ENCODE data around the gene TP53AIP1. TPM values are rescaled to one million over a fixed set of nuclear protein-coding genes. Genes with fewer than 3 reads are reported as not detected.

TP53AIP1 gene
- total RNA-seq, 2 experiments from 2014 or later: not detected

DNA sequence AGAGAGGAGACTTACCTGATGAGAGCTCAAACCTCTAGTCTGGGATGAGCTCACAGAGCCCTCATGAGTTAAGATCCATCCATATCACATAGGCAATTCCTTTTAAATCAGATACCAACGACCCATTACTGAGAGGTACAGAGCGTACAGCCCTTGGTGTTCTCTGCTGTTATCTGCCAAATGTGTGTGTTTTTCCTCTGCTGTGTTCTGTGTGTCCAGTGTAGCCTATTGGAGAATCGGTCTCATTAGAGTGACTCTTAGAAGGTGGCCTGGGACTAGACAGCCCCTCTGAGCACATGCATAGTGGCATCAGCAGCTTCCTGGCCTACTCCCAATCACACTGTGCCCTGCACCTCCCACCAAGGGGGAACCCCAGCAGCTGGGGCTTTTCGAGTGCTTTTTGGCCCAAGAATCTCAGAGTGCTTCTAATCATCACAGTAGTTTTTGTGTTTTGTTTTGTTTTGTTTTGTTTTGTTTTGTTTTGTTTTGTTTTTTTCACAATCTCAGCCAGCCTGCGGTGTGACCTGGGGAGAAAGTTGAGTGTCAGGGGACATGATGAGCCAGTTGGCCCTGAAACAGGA is 25.4 kb downstream of the TP53AIP1 start:
- ATAC-seq: no peak
- CTCF ChIA-PET: interaction anchor here (0.7 to 3.6 kb wide), 2 partner anchors 32 to 59 kb away, joined by 3 to 22 read pairs; no protein-coding TSS in a partner anchor

DNA sequence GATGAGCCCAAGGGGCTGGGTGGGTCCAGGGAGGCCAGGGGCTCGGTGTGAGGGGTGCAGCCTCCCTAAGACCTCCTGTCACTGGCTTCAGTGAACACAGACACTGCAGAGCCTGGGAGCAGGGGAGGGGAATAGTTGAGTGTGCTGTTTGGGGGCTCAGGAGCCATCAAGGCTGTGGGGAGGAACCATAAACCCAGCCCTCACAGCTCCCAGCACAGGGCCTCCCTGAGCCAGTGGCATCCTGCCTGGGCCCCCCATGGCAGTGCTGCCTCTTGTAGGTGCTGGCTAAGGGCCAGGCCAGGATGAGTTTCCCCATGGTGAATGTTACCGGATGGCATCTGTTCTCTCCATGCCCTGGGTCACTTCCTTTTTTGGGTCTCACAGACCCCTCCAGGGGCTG is 26.0 kb downstream of the TP53AIP1 start:
- H3K27ac Mint-ChIP-seq: no peak overlapping the region
- H3K27me3 Mint-ChIP-seq: peaks cover 7% of the 10 kb centered on the region
- POLR2A ChIA-PET: no interaction called here
- ATAC-seq (no peak), DNase-seq (no peak)
- TF ChIP-seq, protein P1, sequence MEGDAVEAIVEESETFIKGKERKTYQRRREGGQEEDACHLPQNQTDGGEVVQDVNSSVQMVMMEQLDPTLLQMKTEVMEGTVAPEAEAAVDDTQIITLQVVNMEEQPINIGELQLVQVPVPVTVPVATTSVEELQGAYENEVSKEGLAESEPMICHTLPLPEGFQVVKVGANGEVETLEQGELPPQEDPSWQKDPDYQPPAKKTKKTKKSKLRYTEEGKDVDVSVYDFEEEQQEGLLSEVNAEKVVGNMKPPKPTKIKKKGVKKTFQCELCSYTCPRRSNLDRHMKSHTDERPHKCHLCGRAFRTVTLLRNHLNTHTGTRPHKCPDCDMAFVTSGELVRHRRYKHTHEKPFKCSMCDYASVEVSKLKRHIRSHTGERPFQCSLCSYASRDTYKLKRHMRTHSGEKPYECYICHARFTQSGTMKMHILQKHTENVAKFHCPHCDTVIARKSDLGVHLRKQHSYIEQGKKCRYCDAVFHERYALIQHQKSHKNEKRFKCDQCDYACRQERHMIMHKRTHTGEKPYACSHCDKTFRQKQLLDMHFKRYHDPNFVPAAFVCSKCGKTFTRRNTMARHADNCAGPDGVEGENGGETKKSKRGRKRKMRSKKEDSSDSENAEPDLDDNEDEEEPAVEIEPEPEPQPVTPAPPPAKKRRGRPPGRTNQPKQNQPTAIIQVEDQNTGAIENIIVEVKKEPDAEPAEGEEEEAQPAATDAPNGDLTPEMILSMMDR (IDR thresholded peaks at IDR 0.05): no peak
- intact Hi-C loops (cut with micrococcal nuclease): no loop called here
- H3K9me3 Mint-ChIP-seq: no peaks in the 10 kb centered on the region
- no peak overlapping the region for H3K4me3 Mint-ChIP-seq
- CTCF ChIA-PET: interaction anchor here (0.7 to 3.6 kb wide), 3 partner anchors 11 to 60 kb away, joined by 3 to 22 read pairs (median 3); no protein-coding TSS in a partner anchor
- no peaks in the 10 kb centered on the region for H3K36me3 Mint-ChIP-seq (ENCODE audit: low read depth)
- peaks cover 4% of the 10 kb centered on the region for H3K4me1 Mint-ChIP-seq (ENCODE audit: low read depth)

More for the DNA sequence above, 25.4 kb downstream of the TP53AIP1 start:
- H3K4me1 Mint-ChIP-seq (ENCODE audit: low read depth): peaks cover 4% of the 10 kb centered on the region
- H3K9me3 Mint-ChIP-seq: no peaks in the 10 kb centered on the region
- no peak overlapping the region for H3K4me3 Mint-ChIP-seq
- intact Hi-C loops (cut with micrococcal nuclease): no loop called here
- H3K27ac Mint-ChIP-seq: no peak overlapping the region
- H3K36me3 Mint-ChIP-seq (ENCODE audit: low read depth): no peaks in the 10 kb centered on the region
- TF ChIP-seq, protein P1 (IDR thresholded peaks at IDR 0.05): no peak
- POLR2A ChIA-PET: no interaction called here
- peaks cover 7% of the 10 kb centered on the region for H3K27me3 Mint-ChIP-seq
- no peak for DNase-seq

DNA sequence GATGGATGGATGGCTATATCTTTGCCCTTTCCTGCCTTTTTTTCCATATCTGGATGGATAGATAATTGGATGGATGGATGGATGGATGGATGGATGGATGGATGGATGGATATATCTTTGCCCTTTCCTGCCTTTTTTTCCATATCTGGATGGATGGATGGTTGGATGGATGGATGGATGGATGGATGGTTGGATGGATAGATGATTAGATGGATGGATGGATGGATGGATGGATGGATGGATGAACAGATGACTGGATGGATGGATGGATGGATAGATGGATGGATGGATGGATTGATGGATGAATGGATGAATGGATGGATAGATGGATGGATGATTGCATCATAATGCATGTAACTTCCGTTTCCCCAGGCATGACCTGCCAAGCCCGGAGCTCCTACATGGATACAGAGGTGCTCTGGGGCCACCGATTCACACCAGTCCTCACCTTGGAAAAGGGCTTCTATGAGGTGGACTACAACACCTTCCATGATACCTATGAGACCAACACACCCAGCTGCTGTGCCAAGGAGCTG is 26.6 kb downstream of the TP53AIP1 start:
- Mint-ChIP-seq H3K27ac (no peak overlapping the region), H3K9me3 (no peaks in the 10 kb centered on the region), H3K4me1 (ENCODE audit: low read depth) (peaks cover 4% of the 10 kb centered on the region), H3K36me3 (ENCODE audit: low read depth) (no peaks in the 10 kb centered on the region), H3K27me3 (peaks cover 7% of the 10 kb centered on the region), H3K4me3 (no peak overlapping the region)
- ATAC-seq (no peak), DNase-seq (no peak)
- POLR2A ChIA-PET: no interaction called here
- intact Hi-C loops (cut with micrococcal nuclease): no loop called here
- CTCF ChIA-PET: interaction anchor here (0.7 kb wide), 1 partner anchor 10 kb away, joined by 3 read pairs; no protein-coding TSS in a partner anchor
- TF ChIP-seq, protein P1 (IDR thresholded peaks at IDR 0.05): no peak

DNA sequence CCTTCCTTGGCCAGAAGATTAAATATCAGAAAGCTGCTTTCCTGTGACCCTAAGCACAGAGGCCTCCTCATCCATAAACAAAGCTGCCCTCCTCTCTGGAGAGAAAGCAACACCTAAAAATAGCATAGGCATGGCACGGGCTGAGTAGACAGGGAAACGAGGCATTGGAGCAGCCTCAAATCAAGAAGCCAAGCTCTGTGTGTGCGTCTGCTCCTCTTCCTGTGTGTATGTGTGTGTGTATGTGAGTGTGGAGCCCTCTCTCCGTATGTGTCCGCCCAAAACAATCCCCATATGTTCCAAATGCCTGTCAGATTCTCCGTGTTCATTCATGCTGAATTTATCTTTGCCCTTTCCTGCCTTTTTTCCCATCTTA is 27.5 kb downstream of the TP53AIP1 start:
- DNase-seq (no peak), ATAC-seq (no peak)
- H3K27ac Mint-ChIP-seq: no peak overlapping the region
- H3K27me3 Mint-ChIP-seq: peaks cover 10% of the 10 kb centered on the region
- peaks cover 4% of the 10 kb centered on the region for H3K4me1 Mint-ChIP-seq (ENCODE audit: low read depth)
- ChIA-PET CTCF (interaction anchor here (1.7 kb wide), 1 partner anchor 9 kb away, joined by 7 read pairs; no protein-coding TSS in a partner anchor), POLR2A (no interaction called here)
- intact Hi-C loops (cut with micrococcal nuclease): no loop called here
- no peaks in the 10 kb centered on the region for H3K9me3 Mint-ChIP-seq
- no peaks in the 10 kb centered on the region for H3K36me3 Mint-ChIP-seq (ENCODE audit: low read depth)
- TF ChIP-seq, protein P1 (IDR thresholded peaks at IDR 0.05): no peak
- H3K4me3 Mint-ChIP-seq: no peak overlapping the region
